ENCODE measurements around the gene CDH12. TPM values are rescaled to one million over a fixed set of nuclear protein-coding genes. Genes with fewer than 3 reads are reported as not detected.
"Not testable (repeated sequence)": the region's sequence is repeated elsewhere in the genome, so short reads cannot be mapped to it uniquely, and the experiment has no call there.

Gene CDH12
- total RNA-seq, 3 donors from 2014 or later: 0.33 to 2.6 (median 1.1) TPM

DNA sequence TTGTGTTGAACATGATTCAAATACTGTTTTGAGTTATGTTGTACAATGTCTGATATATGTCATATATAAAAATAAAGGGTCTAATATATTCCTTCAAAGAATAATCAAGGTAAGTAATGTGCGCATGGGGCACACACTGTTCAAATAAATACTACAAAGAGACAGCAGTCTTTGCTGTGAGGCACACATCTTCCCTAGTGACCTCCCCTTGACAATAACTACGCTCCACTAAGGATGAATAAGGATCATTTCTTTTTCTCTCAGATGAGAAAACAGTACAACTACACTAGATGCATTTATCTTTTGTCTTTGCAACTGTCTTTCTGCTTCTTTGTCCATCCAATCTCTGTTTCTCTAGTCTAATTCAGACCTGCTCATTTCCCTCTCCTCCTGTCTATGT lies 684.4 kb downstream of the CDH12 start:
- H3K4me1 ChIP-seq; H3K4me3 ChIP-seq; H3K9me3 ChIP-seq; intact Hi-C loops (cut with DNase I; ENCODE audit: low total_unique reads); H3K27ac ChIP-seq; H3K27me3 ChIP-seq; H3K36me3 ChIP-seq; DNase-seq (ENCODE audit: low spot score in 2 of 2): not testable (repeated sequence)

DNA sequence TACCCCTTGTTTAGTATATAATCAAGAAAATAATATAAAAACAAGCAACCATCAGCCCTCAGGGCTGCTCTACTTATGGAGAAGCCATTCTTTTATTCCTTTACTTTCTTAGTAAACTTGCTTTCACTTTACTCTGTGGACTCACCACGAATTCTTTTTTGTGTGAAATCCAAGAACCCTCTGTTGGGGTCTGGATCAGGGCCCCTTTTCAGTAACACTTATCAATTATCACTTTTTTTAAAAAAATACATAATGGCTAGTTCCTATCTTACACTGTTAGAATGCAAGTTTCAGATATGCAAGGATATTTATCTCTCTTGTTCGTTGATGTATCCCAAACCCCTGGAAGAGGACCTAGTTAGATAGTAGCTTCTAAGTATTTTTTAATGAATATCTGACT lies 687.2 kb downstream of the CDH12 start:
- H3K4me1 ChIP-seq; H3K36me3 ChIP-seq; H3K27ac ChIP-seq; H3K4me3 ChIP-seq; DNase-seq (ENCODE audit: low spot score in 2 of 2); H3K9me3 ChIP-seq; intact Hi-C loops (cut with DNase I; ENCODE audit: low total_unique reads); H3K27me3 ChIP-seq: not testable (repeated sequence)

- H3K36me3 ChIP-seq; H3K4me1 ChIP-seq; H3K27ac ChIP-seq; H3K9me3 ChIP-seq; H3K27me3 ChIP-seq; DNase-seq (ENCODE audit: low spot score in 2 of 2); intact Hi-C loops (cut with DNase I; ENCODE audit: low total_unique reads); H3K4me3 ChIP-seq: not testable (repeated sequence)
These were observed 688.0 kb downstream of the CDH12 start for GRCh38 chr5:22164910-22165748.

GRCh38 chr5:22156953-22157352 lies 696.2 kb downstream of the CDH12 start:
- H3K27me3 ChIP-seq; H3K4me3 ChIP-seq; H3K27ac ChIP-seq; H3K4me1 ChIP-seq; DNase-seq (ENCODE audit: low spot score in 2 of 2); H3K36me3 ChIP-seq; intact Hi-C loops (cut with DNase I; ENCODE audit: low total_unique reads); H3K9me3 ChIP-seq: not testable (repeated sequence)

DNA sequence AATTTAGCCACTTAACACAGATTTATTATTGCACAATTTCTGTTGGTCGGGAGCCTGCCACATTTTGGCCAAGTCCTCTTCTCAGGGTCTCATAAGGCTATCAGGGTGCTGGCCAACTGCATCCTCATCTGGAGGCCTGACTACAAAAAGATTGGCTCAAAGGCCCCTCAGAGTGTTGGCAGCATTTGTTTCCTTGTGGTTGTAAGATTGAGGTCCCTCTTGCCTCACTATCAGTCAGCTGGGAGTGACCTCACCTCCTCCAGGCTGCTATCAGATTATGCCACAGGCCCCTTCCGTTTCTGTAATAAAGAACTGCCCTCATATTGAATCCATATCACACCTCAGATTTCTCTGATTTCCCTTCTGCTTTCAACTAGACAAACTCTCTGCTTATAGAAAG lies 698.4 kb downstream of the CDH12 start:
- H3K36me3 ChIP-seq; H3K4me1 ChIP-seq; H3K4me3 ChIP-seq; DNase-seq (ENCODE audit: low spot score in 2 of 2); H3K9me3 ChIP-seq; intact Hi-C loops (cut with DNase I; ENCODE audit: low total_unique reads); H3K27ac ChIP-seq; H3K27me3 ChIP-seq: not testable (repeated sequence)

GRCh38 chr5:22151801-22152200 lies 701.3 kb downstream of the CDH12 start:
- DNase-seq (ENCODE audit: low spot score in 2 of 2); intact Hi-C loops (cut with DNase I; ENCODE audit: low total_unique reads); H3K4me1 ChIP-seq: not testable (repeated sequence)

DNA sequence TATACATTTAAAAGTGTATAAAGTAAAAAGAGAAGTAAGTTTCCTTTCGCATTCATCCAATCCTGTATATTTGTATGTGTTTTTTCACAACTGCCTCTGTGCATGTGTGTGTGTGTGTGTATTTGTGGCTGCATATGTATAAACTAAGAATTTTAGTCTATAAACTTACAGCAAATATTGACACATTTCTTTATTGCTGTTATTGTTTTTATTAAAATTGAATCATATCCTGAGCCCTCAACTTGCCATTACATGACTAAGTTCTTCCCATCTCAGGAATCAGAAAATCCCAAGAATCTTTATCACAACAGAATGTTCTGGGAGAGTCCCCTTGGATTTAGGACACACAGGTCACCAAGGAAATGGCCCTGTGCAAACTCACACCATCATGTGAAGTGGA lies 712.7 kb downstream of the CDH12 start:
- H3K27ac ChIP-seq; intact Hi-C loops (cut with DNase I; ENCODE audit: low total_unique reads); H3K4me1 ChIP-seq; H3K27me3 ChIP-seq; H3K36me3 ChIP-seq; H3K9me3 ChIP-seq; H3K4me3 ChIP-seq; DNase-seq (ENCODE audit: low spot score in 2 of 2): not testable (repeated sequence)

More at GRCh38 chr5:22151801-22152200, 701.3 kb downstream of the CDH12 start:
- H3K27me3 ChIP-seq, H3K36me3 ChIP-seq, H3K4me3 ChIP-seq, H3K27ac ChIP-seq, H3K9me3 ChIP-seq: not testable (repeated sequence)

DNA sequence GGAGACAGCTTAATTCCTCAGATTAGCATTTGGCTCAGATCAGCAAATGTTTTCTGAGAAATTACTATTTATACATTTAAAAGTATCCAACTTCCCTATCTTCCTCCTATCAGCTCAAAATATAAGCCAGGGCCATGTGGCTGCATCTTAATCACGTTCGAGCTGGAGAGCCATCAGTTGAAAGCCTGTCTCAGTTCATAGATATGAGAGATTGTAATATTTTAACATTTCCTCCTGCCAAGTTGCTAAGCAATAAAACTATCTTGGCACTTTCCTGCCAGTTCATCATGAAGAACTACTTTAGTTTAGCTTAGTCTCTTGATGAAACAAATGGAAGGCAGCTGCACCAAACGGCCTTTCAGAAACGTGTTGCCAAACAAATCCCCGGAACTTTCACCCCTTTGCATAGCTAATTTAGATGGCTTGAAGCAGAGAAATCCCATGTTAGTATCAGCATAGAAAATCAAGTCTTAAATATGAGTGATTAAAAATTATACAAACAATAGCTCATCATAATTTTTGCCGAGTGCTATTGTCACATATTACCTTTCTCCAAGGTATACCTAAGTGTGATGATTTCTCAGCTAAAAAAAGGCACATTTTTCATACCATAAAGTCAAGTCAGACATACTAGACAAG lies 713.4 kb downstream of the CDH12 start:
- intact Hi-C loops (cut with DNase I; ENCODE audit: low total_unique reads); H3K4me3 ChIP-seq; H3K4me1 ChIP-seq; H3K9me3 ChIP-seq; H3K27ac ChIP-seq; H3K27me3 ChIP-seq; DNase-seq (ENCODE audit: low spot score in 2 of 2); H3K36me3 ChIP-seq: not testable (repeated sequence)

GRCh38 chr5:22111320-22111719 lies 741.8 kb downstream of the CDH12 start:
- intact Hi-C loops (cut with DNase I; ENCODE audit: low total_unique reads): no loop called here

More at GRCh38 chr5:22111320-22111719, 741.8 kb downstream of the CDH12 start:
- TF ChIP-seq POLR2AphosphoS5 (IDR thresholded peaks at IDR 0.05): no peak
- no peak for TF ChIP-seq CTCF (IDR thresholded peaks at IDR 0.05)
- no peak for TF ChIP-seq POLR2A (IDR thresholded peaks at IDR 0.05)
- H3K9me3 ChIP-seq: no peaks in the 10 kb centered on the region
- no peaks in the 10 kb centered on the region for H3K4me1 ChIP-seq
- H3K4me3 ChIP-seq: no peak overlapping the region
- no peak overlapping the region for H3K27ac ChIP-seq
- no peak for DNase-seq (ENCODE audit: low spot score in 2 of 2)
- no peaks in the 10 kb centered on the region for H3K36me3 ChIP-seq
- no peaks in the 10 kb centered on the region for H3K27me3 ChIP-seq
